HG02885 (cell line): ENCODE measurements around the gene CEACAM21.
A peak's percentile ranks its signal among the peaks of the same experiment; 100 is the strongest.

Source experiments
- ATAC-seq: cut with Tn5 transposase; IDR thresholded peaks from one replicate; pipeline ENCODE4 v1.9.1; 2021; ENCODE audit warnings: mild to moderate bottlenecking; ENCODE audit not compliant: unreplicated experiment, poor library complexity

The CEACAM21 gene

GRCh38 chr19:41575998-41576397 lies at the start of gene CEACAM21:
Gene CEACAM21, plus strand, starts transcription at chr19:41576166. Its CDS starts 109 bp downstream, at chr19:41576275.
- ATAC-seq: peak; percentile 49

DNA sequence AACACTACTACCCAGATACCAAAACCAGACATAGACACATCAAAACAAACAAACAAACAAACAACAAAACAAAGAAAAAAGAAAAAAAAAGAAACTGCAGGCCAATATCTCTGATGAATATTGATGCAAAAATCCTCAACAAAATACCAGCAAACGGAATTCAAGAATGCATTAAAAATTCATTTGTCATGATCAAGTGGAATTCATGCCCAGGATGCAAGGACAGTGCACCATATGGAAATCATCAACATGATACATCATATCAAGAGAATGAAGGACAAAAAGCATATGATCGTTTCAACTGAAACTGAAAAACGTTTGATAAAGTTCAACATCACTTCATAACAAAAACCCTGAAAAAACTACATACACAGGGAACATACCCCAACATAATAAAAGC lies 48.9 kb upstream of the CEACAM21 start:
- no peak for ATAC-seq

DNA sequence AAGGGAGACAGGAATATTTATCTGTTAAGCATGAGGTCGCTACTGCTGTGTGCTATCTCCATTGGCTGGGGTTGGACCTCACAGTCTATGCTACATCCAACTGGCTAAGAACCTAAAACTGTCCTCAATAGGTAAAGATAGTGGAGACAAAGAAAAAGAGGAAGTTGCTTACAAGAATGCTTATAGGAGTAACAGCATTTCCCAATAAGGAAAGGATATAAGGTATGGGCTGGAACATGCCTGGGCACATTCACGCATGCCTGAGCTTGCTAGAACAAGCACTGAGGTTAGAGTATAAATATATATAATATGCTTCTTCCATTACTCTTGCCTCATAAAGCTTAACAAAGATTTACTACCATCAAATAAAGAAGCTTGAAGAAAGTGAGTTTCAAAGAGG lies 47.9 kb upstream of the CEACAM21 start:
- no peak for ATAC-seq

GRCh38 chr19:41529484-41530183 lies 46.3 kb upstream of the CEACAM21 start:
- no peak for ATAC-seq

- ATAC-seq: no peak
These were observed 45.8 kb upstream of the CEACAM21 start for GRCh38 chr19:41530184-41530534.

DNA sequence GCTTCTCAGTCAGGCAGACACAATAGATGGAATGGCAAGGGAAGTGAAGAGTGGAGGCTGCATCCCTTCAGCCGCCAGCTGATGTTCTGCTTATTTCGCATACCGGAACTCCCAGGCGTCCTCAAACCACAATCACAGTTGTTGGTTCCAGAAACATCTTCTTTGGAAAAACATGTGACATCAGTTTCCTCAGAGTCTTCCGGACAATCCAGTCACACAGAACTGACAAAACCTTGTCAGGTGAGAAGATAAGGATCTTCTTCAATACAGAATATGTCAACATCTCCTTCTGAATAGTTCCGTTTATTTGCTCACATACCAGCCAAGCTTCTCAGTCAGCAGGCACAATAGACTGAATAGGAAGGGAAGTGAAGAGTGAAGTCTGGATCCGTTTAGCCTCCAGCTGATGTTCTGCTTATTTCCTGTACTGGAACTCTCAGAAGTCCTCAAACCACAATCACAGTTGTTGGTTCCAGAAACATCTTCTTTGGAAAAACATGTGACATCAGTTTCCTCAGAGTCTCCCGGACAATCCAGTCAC lies 45.1 kb upstream of the CEACAM21 start:
- ATAC-seq: no peak

GRCh38 chr19:41531438-41532311 lies 44.3 kb upstream of the CEACAM21 start:
- ATAC-seq: no peak

- ATAC-seq: no peak
These were observed 43.4 kb upstream of the CEACAM21 start for GRCh38 chr19:41532526-41532925.

- no peak for ATAC-seq
These were observed 42.2 kb upstream of the CEACAM21 start for GRCh38 chr19:41533671-41534215.

GRCh38 chr19:41535029-41535622 lies 40.8 kb upstream of the CEACAM21 start:
- peak; percentile 79 for ATAC-seq

GRCh38 chr19:41537789-41538188 lies 38.2 kb upstream of the CEACAM21 start:
- no peak for ATAC-seq

DNA sequence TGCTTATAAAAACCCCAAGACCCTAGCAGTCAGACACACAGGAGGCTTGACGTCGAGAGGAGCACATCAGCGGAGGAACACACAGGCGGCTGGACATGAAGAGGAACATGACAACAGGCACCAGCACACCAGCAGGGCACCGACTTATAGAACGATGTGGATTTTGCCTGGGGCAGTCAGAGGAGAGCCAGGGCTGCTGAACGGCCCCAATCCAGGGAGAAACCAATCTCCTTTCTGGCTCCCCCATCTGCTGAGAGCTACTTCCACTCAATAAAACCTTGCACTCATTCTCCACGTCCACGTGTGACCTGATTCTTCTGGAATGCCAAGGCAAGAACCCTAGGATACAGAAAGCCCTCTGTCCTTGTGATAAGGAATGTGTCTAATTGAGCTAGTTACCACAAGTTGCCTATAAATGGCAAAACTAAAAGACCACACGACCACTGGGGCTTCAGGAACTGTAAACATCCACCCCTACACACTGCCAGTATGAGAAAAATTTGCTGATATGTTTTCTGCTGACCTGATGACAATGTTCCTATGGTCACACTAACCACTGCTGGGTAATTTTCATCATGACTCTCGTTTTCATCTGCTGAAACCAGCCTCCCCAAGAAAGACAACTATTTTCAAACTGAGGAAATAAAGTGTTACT lies 35.8 kb upstream of the CEACAM21 start:
- ATAC-seq: no peak

GRCh38 chr19:41541990-41542584 lies 33.9 kb upstream of the CEACAM21 start:
- no peak for ATAC-seq

GRCh38 chr19:41542622-41543021 lies 33.3 kb upstream of the CEACAM21 start:
- no peak for ATAC-seq

DNA sequence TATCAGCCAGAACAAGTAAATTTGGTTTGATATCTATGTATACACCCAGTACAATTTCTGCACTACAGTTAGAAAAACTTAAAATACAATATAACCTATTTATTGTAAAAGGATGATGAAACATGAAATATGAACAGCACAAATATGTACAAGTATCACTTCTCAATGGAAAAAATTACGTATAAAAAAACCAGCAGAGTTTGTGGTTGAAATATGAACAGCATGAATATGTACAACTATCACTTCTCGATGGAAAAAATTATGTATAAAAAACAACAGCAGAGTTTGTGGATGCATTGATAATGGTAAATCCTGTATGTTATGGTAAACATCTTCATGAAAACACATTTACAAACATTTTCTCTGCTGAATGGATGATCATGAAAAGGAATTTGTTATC lies 32.4 kb upstream of the CEACAM21 start:
- no peak for ATAC-seq

DNA sequence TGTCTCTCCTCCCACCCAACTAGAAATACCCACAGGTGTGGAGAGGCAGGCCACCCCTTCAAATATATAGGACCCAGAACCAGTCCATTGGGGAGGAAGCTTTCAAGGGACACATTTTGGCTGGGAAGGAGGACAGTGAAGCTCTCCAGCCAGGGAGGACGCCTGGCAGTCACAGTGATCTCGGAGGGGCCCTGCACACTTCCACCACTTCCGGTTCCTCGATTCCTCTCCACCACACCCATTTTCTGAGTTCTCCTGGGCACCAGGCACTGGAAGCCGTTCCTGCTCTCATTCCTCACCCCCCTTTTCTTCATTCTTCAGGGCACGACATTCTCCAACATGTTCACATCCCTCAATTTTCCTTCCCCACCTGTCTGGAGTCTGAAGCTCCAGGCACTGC lies 30.4 kb upstream of the CEACAM21 start:
- ATAC-seq: no peak

GRCh38 chr19:41546386-41546789 lies 29.6 kb upstream of the CEACAM21 start:
- no peak for ATAC-seq

GRCh38 chr19:41546961-41547360 lies 29.0 kb upstream of the CEACAM21 start:
- ATAC-seq: no peak

GRCh38 chr19:41547569-41547968 lies 28.4 kb upstream of the CEACAM21 start:
- no peak for ATAC-seq

DNA sequence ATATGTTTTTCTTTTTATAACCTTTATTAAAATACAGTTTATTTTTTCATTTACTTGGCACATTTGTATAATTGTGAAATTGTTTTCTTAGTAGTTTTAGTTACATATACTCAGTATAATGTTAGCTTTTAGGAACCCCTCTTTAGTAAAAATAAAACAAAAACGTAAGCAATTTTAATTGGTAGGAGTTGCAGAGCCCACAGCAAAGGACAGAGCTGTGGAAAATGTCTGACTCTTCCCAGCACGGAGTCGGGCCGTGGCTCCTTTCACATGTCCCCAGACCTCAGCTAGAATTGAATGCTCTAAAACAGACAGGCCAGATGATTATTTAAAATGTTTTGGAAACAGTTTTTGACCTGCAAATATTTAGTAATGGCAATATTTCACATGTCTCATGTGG lies 27.9 kb upstream of the CEACAM21 start:
- ATAC-seq: no peak
